ENCODE measurements around the gene RBFOX1. TPM values are rescaled to one million over a fixed set of nuclear protein-coding genes. Genes with fewer than 3 reads are reported as not detected.

The RBFOX1 gene
- total RNA-seq, 1 donor, result not detected

- DNase-seq (ENCODE audit: low read depth), result no peak
- no peak overlapping the region for H3K4me3 ChIP-seq (ENCODE audit: low read depth, low read length)
- no peak for TF ChIP-seq CTCF (IDR thresholded peaks at IDR 0.05; ENCODE audit: insufficient read depth, low read length)
Observed at GRCh38 chr16:7748522-7748921, 415.9 kb downstream of the RBFOX1 start.

GRCh38 chr16:7755347-7755882 is 422.8 kb downstream of the RBFOX1 start:
- no peak for TF ChIP-seq CTCF (IDR thresholded peaks at IDR 0.05; ENCODE audit: insufficient read depth, low read length)

More at GRCh38 chr16:7755347-7755882, 422.8 kb downstream of the RBFOX1 start:
- no peak overlapping the region for H3K4me3 ChIP-seq (ENCODE audit: low read depth, low read length)
- no peak for DNase-seq (ENCODE audit: low read depth)

Small RNAs within 50 kb of the gene (small RNA-seq; reads per million reads assigned to genes)
- not detected for gene RF00537
- gene RF00561, result not detected

All from fibroblast of the aortic adventitia (primary cell).